HUDEP-2 (cell line): ENCODE measurements around the gene OSCP1.
"Not testable (repeated sequence)": the region's sequence is repeated elsewhere in the genome, so short reads cannot be mapped to it uniquely, and the experiment has no call there.

Experiments
- DNase-seq, 76 experiments: peaks; one replicate each; lab custom pipeline; 2025; ENCODE audit not compliant: unreplicated experiment in 76 of 76; lab: John Stamatoyannopoulos, UW

The OSCP1 gene, protein sequence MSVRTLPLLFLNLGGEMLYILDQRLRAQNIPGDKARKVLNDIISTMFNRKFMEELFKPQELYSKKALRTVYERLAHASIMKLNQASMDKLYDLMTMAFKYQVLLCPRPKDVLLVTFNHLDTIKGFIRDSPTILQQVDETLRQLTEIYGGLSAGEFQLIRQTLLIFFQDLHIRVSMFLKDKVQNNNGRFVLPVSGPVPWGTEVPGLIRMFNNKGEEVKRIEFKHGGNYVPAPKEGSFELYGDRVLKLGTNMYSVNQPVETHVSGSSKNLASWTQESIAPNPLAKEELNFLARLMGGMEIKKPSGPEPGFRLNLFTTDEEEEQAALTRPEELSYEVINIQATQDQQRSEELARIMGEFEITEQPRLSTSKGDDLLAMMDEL

GRCh38 chr1:36450270-36450918 lies at the start of gene OSCP1:
OSCP1 (minus strand) TSS chr1:36450451; CDS start chr1:36450369, 82 bp downstream.
- peak in 74 of 76 experiments; percentile 30 to 92 (median 81) for DNase-seq

GRCh38 chr1:36497207-36497606 lies 47.0 kb upstream of the OSCP1 start:
- DNase-seq: no peak

DNA sequence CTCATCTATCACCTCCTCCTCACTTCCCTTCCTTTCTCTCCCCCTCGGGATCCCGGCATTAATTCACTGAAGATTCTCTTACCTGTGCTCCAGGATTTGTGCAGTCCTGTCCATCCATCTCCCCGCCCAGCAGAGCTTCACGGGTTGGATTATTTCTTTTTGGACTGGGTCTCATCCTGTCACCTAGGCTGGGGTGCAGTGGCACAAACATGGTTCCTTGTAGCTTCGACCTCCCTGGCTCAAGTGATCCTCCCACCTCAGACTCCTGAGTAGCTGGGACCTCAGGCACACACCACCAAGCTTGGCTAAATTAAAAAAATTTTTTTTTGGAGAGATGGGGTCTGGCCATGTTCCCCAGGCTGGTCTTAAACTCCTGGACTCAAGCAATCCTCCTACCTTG lies 44.7 kb upstream of the OSCP1 start:
- no peak for DNase-seq

- DNase-seq: no peak
Observed at GRCh38 chr1:36493524-36493923, 43.3 kb upstream of the OSCP1 start.

- no peak for DNase-seq
Observed at GRCh38 chr1:36492491-36492890, 42.2 kb upstream of the OSCP1 start.

DNA sequence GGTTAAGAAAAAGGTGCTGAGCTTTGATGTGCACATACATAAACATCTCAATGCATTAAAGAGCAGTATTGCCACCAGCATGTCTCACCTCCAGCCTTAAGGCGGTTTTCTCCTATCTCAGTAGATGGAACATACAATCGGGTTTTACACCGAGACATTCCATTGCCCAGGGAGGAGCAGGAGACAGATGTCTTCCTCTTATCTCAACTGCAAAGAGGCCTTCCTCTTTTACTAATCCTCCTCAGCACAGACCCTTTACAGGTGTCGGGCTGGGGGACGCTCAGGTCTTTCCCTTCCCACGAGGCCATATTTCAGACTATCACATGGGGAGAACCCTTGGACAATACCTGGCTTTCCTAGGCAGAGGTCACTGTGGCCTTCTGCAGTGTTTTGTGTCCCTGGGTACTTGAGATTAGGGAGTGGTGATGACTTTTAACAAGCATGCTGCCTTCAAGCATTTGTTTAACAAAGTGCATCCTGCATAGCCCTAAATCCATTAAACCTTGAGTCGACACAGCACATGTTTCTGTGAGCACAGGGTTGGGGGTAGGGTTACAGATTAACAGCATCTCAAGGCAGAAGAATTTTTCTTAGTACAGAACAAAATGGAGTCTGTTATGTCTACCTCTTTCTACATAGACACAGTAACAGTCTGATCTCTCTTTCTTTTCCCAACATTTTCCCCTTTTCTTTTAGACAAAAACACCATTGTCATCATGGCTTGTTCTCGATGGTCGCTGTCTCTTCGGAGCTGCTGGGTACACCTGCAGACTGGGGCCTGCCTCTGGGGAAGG lies 39.2 kb upstream of the OSCP1 start:
- DNase-seq: not testable (repeated sequence)

- no peak for DNase-seq
Observed at GRCh38 chr1:36487906-36488305, 37.7 kb upstream of the OSCP1 start.

DNA sequence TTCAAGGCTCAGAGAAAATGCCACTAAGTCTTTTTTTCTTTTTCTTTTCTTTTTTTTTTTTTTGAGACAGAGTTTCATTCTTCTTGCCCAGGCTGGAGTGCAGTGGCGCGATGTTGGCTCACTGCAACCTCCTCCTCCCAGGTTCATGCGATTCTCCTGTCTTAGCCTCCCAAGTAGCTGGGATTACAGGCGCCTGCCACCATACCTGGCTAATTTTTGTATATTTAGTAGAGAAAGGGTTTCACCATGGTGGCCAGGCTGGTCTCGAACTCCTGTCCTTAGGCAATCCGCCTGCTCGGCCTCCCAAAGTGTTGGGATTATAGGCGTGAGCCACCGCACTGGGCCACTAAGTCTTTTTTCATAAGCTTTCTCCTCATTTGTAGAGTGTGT lies 37.1 kb upstream of the OSCP1 start:
- DNase-seq: not testable (repeated sequence)

DNA sequence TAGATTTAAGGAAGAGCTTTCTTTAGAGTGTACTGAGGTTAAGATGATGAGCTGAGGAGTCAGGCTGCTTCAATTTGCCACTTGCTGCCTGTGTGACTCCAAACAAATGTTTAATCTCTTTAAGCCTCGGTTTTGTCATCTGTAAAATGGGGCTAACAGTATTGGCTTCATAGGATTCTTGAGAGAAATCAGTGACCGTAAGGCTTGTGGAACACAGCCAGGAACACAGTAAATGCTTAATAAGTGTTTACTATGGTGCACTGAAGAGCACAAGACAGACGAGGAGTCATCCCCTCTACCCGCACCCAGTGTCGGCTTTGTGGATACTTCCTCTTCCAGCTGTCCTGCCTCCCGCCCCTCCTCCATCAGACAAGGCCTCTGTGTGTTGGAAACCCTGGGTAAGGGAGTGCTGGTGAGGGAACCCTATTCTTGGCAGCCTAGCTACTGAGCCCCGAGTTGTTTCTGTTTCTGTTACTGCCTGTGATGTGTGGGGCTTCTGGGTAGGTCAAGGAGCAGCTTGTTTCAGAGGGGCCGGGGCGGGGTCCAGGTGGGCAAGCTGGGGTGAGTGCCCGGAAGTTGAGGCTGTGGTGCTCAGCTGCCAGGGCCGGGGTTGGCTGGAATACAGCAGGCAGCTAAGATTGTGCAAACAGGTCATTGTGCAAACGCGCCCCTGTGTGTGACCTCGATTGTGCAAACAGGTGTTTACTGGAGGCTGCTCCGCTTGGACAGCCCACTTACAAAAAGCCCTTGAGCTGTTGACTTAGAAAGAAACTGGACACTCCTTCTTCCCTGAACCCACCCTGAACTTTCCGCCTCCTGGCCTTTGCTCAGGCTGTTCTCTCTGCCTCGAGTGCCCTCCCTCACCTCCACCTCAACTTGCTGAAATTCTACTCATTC lies 36.4 kb upstream of the OSCP1 start:
- no peak for DNase-seq

- no peak for DNase-seq
Observed at GRCh38 chr1:36486093-36486438, 35.8 kb upstream of the OSCP1 start.

DNA sequence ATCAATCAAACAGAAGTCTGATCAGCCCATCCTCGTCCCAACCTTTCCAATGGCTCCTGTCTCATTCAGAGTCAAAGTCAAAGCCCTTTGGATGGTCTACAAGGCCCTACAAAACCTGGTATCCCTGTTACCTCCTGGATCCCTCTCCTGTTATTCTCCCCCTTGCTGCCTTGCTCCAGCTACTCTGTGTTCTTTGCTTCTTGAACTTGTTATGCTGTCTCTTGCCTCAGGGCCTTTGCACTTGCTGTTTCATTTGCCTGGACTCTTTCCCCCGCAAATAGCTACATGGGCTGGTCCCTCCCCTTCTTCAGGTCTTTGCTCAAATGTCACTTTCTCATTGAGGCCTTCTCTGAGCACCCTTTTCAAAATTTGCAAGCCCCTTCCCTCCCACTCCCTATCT lies 33.8 kb upstream of the OSCP1 start:
- no peak for DNase-seq

DNA sequence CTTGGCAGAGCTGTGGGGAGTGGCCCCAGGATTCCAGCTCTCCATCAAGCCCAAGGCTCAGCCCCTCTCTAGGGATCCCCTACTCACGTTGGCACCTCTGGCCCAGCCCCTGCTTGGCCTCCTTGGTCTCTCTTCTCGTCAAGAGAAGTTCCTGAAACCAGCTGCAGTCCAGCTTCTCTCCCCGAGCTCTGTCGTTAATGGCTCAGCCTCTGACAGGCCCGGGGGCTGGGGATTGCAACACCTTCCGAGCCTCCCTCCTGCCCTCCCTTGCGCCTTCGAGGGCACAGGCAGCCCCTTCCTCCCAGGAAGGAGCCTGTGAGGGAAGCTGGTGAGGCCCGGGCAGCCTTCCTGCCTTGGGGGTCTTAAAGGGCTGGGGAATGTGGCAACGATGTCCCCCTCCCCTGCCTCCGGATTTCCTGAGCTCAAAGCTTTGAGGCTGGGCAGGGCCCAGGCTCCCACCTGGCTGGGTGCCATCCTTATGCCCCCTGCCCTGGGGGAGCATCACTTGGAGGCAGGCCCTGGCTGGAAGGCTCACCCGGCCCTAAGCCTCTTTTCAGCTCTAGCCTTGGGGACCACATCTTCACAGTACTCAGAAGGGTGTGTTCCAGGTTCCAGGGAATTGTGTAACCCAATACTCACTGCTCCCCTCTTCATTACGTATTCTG lies 32.6 kb upstream of the OSCP1 start, which contains the start of gene CSF3R:
CSF3R (minus strand) TSS at position 190 of the 665 bp plus-strand sequence. CDS start 3,417 bp downstream, outside the sequence.
- no peak for DNase-seq

GRCh38 chr1:36481771-36482723 lies 31.8 kb upstream of the OSCP1 start:
- no peak for DNase-seq

DNA sequence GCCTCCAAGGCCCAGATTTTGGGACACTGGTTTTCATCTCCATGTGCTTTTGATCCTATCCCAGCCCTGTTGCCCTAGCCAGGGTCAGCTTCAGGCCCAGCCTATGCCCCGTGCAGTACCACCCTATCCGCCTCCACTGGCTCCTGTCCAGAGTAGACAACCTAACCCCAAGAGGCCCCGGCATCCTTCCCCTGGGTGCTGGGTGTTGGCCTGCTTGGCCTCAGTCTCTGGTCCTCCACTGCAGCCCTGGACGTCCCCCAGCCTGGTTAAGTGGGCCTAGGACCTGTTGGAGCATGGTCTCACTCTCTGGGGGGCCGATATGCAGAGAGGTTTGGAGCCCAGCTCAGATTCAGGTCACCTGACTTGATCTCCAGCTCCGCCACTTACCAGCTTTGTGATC lies 30.8 kb upstream of the OSCP1 start:
- no peak for DNase-seq

DNA sequence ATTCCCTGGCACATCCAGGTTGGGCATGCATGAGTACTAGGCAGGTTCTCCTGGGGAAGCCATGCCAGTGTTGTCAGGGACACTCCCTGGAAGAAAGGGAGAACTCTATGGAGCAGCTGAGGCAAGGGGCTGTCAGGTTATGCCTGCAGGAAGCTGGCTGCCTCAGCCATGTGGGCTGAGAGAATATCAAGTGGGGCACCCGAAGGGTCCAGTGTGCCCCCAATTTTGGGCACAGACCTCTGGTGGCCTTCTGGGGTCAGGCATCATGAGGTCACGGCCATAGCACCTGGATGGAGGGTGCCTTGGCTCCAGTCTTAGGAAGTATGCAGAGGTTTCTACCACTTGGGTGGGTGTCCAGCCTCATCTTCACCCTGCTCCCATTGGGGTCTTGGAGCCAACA lies 29.9 kb upstream of the OSCP1 start:
- no peak for DNase-seq

- no peak for DNase-seq
Observed at GRCh38 chr1:36479505-36480051, 29.3 kb upstream of the OSCP1 start.

- not testable (repeated sequence) for DNase-seq
Observed at GRCh38 chr1:36477615-36478014, 27.4 kb upstream of the OSCP1 start.

DNA sequence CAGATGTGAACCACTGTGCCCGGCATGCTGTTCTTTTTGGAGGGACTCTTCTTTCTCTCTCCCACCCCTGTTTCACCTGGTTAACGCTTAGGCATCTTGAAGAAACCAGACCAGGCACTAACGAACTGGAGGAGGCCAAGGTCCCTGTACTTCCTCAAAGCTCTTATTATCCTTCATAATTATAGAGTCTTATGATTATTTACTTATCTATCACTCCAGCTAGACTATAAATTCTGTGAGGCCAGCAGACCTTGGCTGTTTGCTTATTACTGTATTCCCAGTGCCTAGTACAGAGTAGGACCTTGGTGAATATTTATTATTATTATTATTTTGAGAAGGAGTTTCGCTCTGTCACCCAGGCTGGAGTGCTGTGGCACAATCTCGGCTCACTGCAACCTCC lies 26.7 kb upstream of the OSCP1 start:
- no peak for DNase-seq
